HG02885 (cell line): ENCODE measurements around the gene SEC31B.

Experiments
- ATAC-seq: cut with Tn5 transposase; IDR thresholded peaks from one replicate; pipeline ENCODE4 v1.9.1; 2021; ENCODE audit warnings: mild to moderate bottlenecking; ENCODE audit not compliant: unreplicated experiment, poor library complexity

SEC31B gene

GRCh38 chr10:100447663-100448062 is 72.0 kb downstream of the SEC31B start:
- no peak for ATAC-seq

DNA sequence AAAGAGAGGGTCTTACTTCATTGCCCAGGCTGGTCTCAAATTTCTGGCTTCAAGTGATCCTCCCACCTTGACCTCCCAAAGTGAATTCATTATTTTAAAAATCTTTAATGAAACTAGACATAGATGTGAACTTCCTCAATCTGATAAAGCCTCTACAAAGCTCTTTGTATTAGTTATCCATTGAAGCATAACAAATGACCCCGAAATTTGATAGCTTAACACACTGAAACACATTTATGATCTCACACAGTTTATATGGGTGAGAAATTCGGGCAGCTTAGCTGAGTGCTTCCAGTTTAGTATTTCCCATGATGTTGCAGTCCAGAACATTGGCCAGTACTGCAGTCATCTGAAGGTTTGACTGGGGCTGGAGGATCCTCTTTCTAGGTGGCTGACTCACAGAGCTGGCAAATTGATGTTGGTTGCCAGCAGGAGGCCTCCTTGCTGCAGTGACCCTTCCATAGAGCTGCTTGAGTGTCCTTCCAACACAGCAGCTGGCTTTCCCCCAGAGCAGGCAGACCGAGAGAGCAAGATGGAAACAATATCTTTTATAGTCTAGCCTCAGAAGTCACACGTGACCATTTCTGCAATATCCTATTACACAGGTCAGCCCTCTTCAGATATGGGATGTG is 73.4 kb downstream of the SEC31B start:
- ATAC-seq = no peak

GRCh38 chr10:100442548-100442947 is 77.1 kb downstream of the SEC31B start:
- ATAC-seq = no peak

GRCh38 chr10:100438674-100439315 is 80.9 kb downstream of the SEC31B start:
- ATAC-seq = no peak
